ENCODE results near the gene MAML2.

MAML2 gene

GRCh38 chr11:96263238-96263763 is 79.7 kb downstream of the MAML2 start:
- in situ Hi-C loops (cut with HindIII; ENCODE audit: low sequenced_read_pairs) = no loop called here
- TF ChIP-seq CTCF (IDR thresholded peaks at IDR 0.05; ENCODE audit: low read depth, low read length) = no peak
- H3K4me3 ChIP-seq (ENCODE audit: low read depth, low read length) = no peak overlapping the region
- DNase-seq (ENCODE audit: low read depth, low spot score) = peak; percentile 57

DNA sequence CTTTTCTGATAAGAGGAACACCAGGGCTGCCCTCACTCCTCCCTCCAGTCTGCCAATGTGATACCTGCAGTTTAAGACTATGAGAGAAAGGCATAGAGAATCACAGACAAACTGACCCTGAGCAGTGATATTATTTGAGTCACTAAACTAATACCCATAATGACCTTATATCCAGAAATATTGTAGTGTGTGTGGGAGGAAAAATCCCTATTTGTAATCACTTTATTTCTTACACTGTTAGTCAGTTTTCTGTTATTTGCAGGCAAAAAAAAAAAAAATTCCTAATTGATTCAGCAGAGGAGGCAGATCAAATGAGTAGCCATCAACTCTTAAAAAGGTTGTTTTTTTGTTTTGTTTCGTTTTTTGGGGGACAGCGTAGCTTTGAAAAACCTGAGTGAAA is 82.5 kb downstream of the MAML2 start:
- in situ Hi-C loops (cut with HindIII; ENCODE audit: low sequenced_read_pairs) = no loop called here
- no peak for TF ChIP-seq CTCF (IDR thresholded peaks at IDR 0.05; ENCODE audit: low read depth, low read length)
- no peak for DNase-seq (ENCODE audit: low read depth, low spot score)
- no peak overlapping the region for H3K4me3 ChIP-seq (ENCODE audit: low read depth, low read length)

GRCh38 chr11:96260067-96260511 is 82.9 kb downstream of the MAML2 start:
- no peak for TF ChIP-seq CTCF (IDR thresholded peaks at IDR 0.05; ENCODE audit: low read depth, low read length)
- no peak overlapping the region for H3K4me3 ChIP-seq (ENCODE audit: low read depth, low read length)
- in situ Hi-C loops (cut with HindIII; ENCODE audit: low sequenced_read_pairs) = no loop called here
- DNase-seq (ENCODE audit: low read depth, low spot score) = no peak

GRCh38 chr11:96259134-96259830 is 83.7 kb downstream of the MAML2 start:
- TF ChIP-seq CTCF (IDR thresholded peaks at IDR 0.05; ENCODE audit: low read depth, low read length) = no peak
- DNase-seq (ENCODE audit: low read depth, low spot score) = peak; percentile 67
- in situ Hi-C loops (cut with HindIII; ENCODE audit: low sequenced_read_pairs) = no loop called here
- no peak overlapping the region for H3K4me3 ChIP-seq (ENCODE audit: low read depth, low read length)

GRCh38 chr11:96257972-96258934 is 84.7 kb downstream of the MAML2 start:
- no peak overlapping the region for H3K4me3 ChIP-seq (ENCODE audit: low read depth, low read length)
- in situ Hi-C loops (cut with HindIII; ENCODE audit: low sequenced_read_pairs) = no loop called here
- no peak for TF ChIP-seq CTCF (IDR thresholded peaks at IDR 0.05; ENCODE audit: low read depth, low read length)

DNA sequence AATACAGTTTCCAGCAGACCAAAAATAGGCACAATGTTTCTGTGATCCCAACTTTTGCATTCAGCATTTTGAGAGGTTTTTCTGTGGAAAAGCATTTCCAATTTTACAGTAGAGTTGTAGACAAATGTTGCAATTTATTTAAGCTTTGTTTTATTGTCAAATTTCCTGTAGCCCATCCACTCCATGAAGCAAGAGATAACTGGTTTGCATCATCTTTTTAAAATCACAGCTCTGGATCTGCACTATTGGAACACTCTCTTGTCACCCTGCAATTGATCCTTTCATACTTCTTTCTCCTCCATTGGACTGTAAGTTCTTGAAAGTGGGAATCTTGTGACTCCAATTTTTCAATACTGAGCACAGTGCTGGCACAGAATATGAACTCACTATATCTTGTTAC is 86.0 kb downstream of the MAML2 start:
- no peak for DNase-seq (ENCODE audit: low read depth, low spot score)
- in situ Hi-C loops (cut with HindIII; ENCODE audit: low sequenced_read_pairs) = no loop called here
- H3K4me3 ChIP-seq (ENCODE audit: low read depth, low read length) = no peak overlapping the region
- no peak for TF ChIP-seq CTCF (IDR thresholded peaks at IDR 0.05; ENCODE audit: low read depth, low read length)

More at GRCh38 chr11:96257972-96258934, 84.7 kb downstream of the MAML2 start:
- peak; percentile 54 for DNase-seq (ENCODE audit: low read depth, low spot score)

All from astrocyte of the spinal cord (primary cell).